Mucosa of rectum (tissue), 2 donors: ENCODE measurements around the gene GIT2.

ENCODE experiments used
- H3K27ac ChIP-seq, 2 donors: one replicate each; pipeline ENCODE4 v1.7.0; 2013; ENCODE audit warnings: inconsistent platforms in 2 of 2, low read depth in 2 of 2, low read length in 2 of 2
- H3K27me3 ChIP-seq, 2 donors: one replicate each; pipeline ENCODE4 v1.7.0; 2013; ENCODE audit warnings: low read length in 2 of 2; ENCODE audit not compliant: control insufficient read depth in 2 of 2, insufficient read depth in 2 of 2
- H3K36me3 ChIP-seq, 2 donors: one replicate each; pipeline ENCODE4 v1.7.0; 2013; ENCODE audit warnings: low read length in 2 of 2; ENCODE audit not compliant: control insufficient read depth in 2 of 2, insufficient read depth in 2 of 2
- H3K4me1 ChIP-seq, 2 donors: one replicate each; pipeline ENCODE4 v1.7.0; 2013; ENCODE audit warnings: low read length in 2 of 2, mild to moderate bottlenecking in 1 of 2; ENCODE audit not compliant: control insufficient read depth in 2 of 2, insufficient read depth in 2 of 2
- H3K4me3 ChIP-seq, 2 donors: one replicate each; pipeline ENCODE4 v1.7.0; 2013; ENCODE audit warnings: low read length in 2 of 2
- H3K9ac ChIP-seq, 2 donors: one replicate each; pipeline ENCODE4 v1.7.0; 2013; ENCODE audit warnings: low read length in 2 of 2, low read depth in 1 of 2, mild to moderate bottlenecking in 1 of 2
- H3K9me3 ChIP-seq, 2 donors: one replicate each; pipeline ENCODE4 v1.7.0; 2013; ENCODE audit warnings: low read length in 2 of 2; ENCODE audit not compliant: control insufficient read depth in 2 of 2
- donor health status: healthy.
- donor health status: Normal muscosa, but diverticular disease.

GIT2 gene, protein sequence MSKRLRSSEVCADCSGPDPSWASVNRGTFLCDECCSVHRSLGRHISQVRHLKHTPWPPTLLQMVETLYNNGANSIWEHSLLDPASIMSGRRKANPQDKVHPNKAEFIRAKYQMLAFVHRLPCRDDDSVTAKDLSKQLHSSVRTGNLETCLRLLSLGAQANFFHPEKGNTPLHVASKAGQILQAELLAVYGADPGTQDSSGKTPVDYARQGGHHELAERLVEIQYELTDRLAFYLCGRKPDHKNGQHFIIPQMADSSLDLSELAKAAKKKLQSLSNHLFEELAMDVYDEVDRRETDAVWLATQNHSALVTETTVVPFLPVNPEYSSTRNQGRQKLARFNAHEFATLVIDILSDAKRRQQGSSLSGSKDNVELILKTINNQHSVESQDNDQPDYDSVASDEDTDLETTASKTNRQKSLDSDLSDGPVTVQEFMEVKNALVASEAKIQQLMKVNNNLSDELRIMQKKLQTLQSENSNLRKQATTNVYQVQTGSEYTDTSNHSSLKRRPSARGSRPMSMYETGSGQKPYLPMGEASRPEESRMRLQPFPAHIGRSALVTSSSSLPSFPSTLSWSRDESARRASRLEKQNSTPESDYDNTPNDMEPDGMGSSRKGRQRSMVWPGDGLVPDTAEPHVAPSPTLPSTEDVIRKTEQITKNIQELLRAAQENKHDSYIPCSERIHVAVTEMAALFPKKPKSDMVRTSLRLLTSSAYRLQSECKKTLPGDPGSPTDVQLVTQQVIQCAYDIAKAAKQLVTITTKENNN

DNA sequence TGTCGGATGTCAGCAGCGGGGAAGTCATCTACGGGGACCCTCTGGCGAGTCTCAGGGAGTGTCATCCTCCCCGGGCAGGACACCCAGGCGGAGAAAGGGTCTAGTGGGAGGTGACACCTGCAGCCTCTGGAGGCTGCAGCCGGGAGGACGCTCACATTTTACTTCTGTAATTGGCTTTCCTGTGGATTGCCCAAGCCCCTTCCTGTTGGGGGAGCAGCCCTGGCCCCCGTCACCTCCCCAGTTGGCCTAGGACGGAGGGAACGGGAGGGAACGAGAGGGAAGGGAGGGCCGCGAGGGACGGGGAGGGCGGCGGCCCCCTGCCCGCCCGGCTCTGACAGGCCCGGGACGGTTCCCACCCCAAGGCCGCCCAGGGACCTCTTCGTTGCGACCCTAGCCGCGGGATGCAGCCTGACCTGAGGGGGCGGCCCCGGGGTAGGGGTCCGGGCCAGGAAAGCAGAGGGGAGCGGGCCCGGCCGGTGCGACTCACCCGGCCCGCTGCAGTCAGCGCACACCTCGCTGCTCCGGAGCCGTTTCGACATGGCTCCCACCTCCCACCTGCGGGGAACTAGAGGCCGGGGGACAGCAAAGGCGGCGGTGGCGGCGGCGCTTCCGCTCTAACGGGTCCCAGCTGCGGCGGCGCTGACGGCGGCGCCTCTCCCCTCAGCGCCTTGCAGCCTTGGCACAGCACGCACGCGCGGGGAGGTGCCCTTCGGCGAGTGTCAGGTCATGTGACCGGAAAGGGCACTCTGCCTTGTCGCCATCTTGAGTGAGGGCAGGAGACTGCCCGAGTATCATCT, at the start of gene GIT2:
Gene GIT2 (minus strand): TSS at position 683 of the 797 bp plus-strand sequence. CDS start 144 bp downstream, at position 539.
- H3K27ac ChIP-seq = peak within 1 kb of the TSS; percentile 66 to 91
- no peaks in the 10 kb centered on the region for H3K9me3 ChIP-seq
- H3K4me1 ChIP-seq = peaks cover 20 to 23% of the 10 kb centered on the region in 2 donors
- peaks cover 4 to 7% of the 10 kb centered on the region in 2 donors for H3K36me3 ChIP-seq
- H3K4me3 ChIP-seq = peak within 1 kb of the TSS; percentile 89 to 93
- H3K9ac ChIP-seq = peak within 1 kb of the TSS; percentile 82 to 88
- H3K27me3 ChIP-seq = no peaks in the 10 kb centered on the region

DNA sequence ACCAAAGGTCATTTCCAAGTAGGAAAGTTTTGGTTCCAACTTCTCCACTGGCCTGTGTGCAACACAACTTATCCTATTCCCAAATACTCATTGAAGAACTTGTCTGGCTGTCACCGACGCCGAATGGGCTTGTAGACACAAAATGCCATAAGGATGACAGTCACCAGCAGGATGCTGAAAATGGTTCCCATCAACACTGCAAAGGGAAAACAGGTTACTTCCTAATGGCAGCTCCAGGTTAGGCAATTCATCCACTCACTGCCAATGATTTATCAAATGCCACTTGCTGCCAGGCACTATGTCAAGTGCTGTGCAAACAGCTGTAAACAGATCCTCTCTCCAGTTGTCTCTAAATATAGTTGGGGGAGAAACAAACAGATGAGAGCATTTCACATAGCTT, 46.1 kb upstream of the GIT2 start:
- Histone ChIP-seq H3K9ac (no peak overlapping the region), H3K4me3 (no peak overlapping the region), H3K27ac (no peak overlapping the region), H3K36me3 (peaks cover 13 to 18% of the 10 kb centered on the region in 2 donors), H3K9me3 (no peaks in the 10 kb centered on the region), H3K4me1 (peaks cover 15 to 19% of the 10 kb centered on the region in 2 donors), H3K27me3 (no peaks in the 10 kb centered on the region)

DNA sequence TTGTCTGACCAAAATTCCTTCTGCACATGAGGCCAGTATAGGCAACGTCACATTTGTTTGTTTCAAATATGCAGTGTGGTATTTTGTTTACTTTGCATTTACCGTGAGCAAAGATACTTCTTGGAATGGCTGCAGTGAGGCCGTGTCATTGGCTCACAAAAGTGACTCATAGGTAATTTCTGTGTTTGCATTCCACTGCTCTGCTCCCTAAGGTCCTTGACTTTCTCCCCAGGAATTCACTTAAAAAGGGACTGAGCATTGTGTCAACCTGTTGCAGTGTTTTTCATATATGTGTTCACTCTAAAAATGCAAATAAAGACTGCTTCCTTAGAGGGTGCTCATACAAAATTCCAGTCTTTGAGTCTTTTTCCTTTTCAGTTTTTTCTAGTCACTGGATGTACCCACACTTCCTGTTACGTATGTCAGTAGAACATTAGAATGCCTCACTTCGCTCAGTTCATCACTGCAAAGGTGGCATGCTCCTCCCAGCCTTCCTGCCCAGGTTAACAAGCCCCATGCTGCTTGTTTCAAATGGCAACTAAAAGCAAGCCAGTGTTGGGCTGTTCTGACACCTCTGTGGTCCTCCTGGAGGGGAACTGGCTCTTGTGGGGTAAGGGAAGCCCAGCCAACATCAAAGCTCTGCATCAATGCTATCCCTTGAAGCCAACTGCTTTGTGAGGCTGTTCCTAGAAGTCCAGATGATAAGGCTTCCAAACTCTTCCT, 43.1 kb upstream of the GIT2 start:
- Histone ChIP-seq H3K27ac (peak overlapping the region; percentile 72 to 73), H3K9me3 (no peaks in the 10 kb centered on the region), H3K36me3 (peaks cover 35 to 41% of the 10 kb centered on the region in 2 donors), H3K4me1 (peaks cover 12 to 15% of the 10 kb centered on the region in 2 donors), H3K9ac (peak overlapping the region; percentile 3 to 10), H3K27me3 (no peaks in the 10 kb centered on the region), H3K4me3 (peak overlapping the region in 1 of 2 donors; percentile 28)

DNA sequence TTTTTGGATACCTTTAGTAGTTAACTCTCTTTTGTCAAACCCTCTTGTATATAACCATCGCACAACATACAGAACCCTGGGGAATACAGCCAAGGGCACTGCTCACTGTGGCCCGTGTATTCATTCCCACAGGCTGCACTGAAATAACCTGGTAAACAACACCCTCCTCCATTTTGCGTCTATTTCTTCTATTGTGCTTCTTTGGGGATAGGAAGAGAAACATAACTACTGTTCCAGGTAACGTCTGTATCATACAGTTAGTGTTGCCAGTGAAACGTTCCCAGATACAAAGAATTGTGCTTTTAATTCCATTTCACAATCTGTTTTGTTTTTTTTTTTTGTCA, 42.5 kb upstream of the GIT2 start:
- no peaks in the 10 kb centered on the region for H3K27me3 ChIP-seq
- H3K9ac ChIP-seq = peak overlapping the region in 1 of 2 donors; percentile 3
- no peaks in the 10 kb centered on the region for H3K9me3 ChIP-seq
- H3K27ac ChIP-seq = peak overlapping the region; percentile 72 to 73
- peaks cover 10 to 15% of the 10 kb centered on the region in 2 donors for H3K4me1 ChIP-seq
- H3K36me3 ChIP-seq = peaks cover 39 to 44% of the 10 kb centered on the region in 2 donors
- H3K4me3 ChIP-seq = no peak overlapping the region

DNA sequence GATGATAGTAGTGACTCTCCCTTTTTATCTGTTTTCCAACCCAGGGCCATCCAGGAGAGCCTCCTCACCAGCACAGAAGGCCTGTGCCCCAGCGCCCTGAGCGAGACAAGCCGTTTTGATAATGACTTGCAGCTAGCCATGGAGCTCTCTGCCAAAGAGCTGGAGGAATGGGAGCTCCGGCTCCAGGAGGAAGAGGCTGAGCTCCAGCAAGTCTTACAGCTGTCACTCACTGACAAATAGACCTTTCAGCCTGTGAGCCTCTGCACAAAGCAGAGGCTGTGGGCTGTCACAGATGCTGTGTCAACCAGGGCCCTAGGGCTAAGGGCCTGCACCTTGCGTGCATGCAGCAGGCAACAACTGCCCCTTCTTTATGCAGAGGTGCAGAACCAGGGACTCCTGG, 41.1 kb upstream of the GIT2 start:
- Histone ChIP-seq H3K36me3 (peaks cover 42 to 46% of the 10 kb centered on the region in 2 donors), H3K27ac (no peak overlapping the region), H3K4me1 (peaks cover 10 to 13% of the 10 kb centered on the region in 2 donors), H3K9ac (no peak overlapping the region), H3K27me3 (no peaks in the 10 kb centered on the region), H3K9me3 (no peaks in the 10 kb centered on the region), H3K4me3 (no peak overlapping the region)

DNA sequence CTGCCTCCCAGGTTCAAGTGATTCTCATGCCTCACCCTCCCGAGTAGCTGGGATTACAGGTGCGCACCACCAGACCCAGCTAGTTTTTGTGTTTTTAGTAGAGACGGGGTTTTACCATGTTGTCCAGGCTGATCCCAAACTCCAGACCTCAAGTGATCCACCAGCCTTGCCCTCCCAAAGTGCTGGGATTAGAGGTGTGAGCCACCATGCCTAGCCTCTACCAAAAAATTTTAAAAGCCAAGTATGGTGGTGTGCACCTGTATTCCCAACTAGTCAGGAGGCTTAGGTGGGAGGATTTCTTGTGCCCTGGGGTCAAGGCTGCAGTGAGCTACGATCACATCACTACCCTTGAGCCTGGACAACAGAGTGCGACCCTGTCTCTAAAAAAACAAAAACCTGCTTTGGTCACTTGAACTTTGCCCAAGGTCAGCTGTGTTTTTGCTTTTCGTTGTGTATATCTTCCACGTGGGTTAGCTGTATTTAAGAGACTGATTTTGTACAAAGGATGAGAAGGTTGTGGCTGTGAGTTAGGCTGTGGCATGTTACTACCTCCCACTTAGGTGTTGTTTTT, 39.5 kb upstream of the GIT2 start:
- no peak overlapping the region for H3K4me3 ChIP-seq
- H3K9me3 ChIP-seq = no peaks in the 10 kb centered on the region
- no peaks in the 10 kb centered on the region for H3K27me3 ChIP-seq
- no peak overlapping the region for H3K27ac ChIP-seq
- H3K9ac ChIP-seq = no peak overlapping the region
- H3K4me1 ChIP-seq = peaks cover 10 to 13% of the 10 kb centered on the region in 2 donors
- peaks cover 38 to 53% of the 10 kb centered on the region in 2 donors for H3K36me3 ChIP-seq

DNA sequence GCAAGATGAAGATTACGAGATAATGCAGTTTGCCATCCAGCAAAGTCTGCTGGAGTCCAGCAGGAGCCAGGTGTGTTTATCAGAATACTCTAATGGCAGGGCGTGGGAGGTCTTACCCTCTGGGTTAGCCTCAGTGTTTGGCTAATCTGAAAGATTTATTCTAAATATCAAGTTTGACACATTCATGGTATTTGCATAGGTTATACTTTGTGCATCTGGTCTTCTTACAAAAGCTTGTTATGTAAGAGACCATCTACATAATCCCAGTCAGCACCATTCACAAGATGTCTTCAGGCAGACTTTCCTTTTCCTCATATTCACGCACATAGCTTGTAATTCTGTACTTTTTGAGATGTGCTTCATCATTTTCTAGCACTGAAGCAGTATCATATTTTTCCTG, 37.7 kb upstream of the GIT2 start:
- no peak overlapping the region for H3K4me3 ChIP-seq
- H3K36me3 ChIP-seq = peaks cover 48 to 67% of the 10 kb centered on the region in 2 donors
- peaks cover 2 to 3% of the 10 kb centered on the region in 2 donors for H3K4me1 ChIP-seq
- H3K9ac ChIP-seq = no peak overlapping the region
- no peaks in the 10 kb centered on the region for H3K9me3 ChIP-seq
- H3K27me3 ChIP-seq = no peaks in the 10 kb centered on the region
- no peak overlapping the region for H3K27ac ChIP-seq

DNA sequence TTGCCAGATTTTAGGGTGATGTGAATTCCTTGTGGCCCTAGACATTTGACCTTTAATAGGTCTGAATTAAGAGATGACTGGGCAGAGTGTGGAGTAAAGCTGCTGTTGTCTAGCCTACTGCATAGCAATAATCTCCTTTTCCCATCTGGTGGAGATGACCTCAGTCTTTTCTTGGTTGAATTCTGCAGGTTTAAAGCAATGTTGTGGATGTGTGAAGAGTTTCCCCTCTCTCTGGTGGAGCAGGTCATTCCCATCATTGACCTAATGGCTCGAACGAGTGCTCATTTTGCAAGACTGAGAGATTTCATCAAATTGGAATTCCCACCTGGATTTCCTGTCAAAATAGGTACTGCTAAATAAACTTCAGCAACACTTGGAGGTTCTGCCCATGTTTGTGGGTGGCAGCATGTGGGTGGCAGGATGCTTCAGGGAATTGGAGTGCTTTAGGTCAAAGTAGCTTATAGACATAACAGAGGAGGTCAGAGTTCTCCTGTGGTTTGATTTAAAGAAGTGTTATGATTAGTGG, 33.2 kb upstream of the GIT2 start:
- Histone ChIP-seq H3K9ac (no peak overlapping the region), H3K4me1 (no peaks in the 10 kb centered on the region), H3K9me3 (no peaks in the 10 kb centered on the region), H3K27me3 (no peaks in the 10 kb centered on the region), H3K4me3 (no peak overlapping the region), H3K27ac (no peak overlapping the region), H3K36me3 (peaks cover 49 to 54% of the 10 kb centered on the region in 2 donors)

DNA sequence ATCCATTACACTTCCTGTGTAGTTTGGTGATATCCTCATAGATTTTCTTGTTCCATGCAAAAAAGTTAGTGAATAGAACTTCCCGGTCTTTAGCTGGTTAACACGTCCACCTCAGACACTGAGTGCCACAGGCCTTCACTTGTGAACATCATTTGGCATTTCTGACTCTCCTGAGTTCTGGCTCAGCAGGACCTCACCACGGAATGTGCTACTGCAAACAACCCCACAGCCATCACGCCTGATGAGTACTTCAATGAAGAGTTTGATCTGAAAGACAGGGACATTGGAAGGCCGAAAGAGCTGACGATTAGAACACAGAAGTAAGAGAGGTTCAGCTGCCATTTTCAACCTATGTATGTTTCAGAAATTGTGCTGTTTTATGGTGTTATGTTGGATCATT, 32.2 kb upstream of the GIT2 start:
- H3K9ac ChIP-seq = no peak overlapping the region
- no peaks in the 10 kb centered on the region for H3K27me3 ChIP-seq
- H3K4me1 ChIP-seq = no peaks in the 10 kb centered on the region
- H3K27ac ChIP-seq = no peak overlapping the region
- no peak overlapping the region for H3K4me3 ChIP-seq
- no peaks in the 10 kb centered on the region for H3K9me3 ChIP-seq
- peaks cover 46 to 54% of the 10 kb centered on the region in 2 donors for H3K36me3 ChIP-seq
